Gastroesophageal sphincter (tissue), 4 donors: ENCODE results near the gene UNKL. TPM values are rescaled to one million over a fixed set of nuclear protein-coding genes. Genes with fewer than 3 reads are reported as not detected.

Experiments used
- ATAC-seq: fragments of 150-250 bp; one replicate; pipeline ENCODE4 v1.9.1; 2016; ENCODE audit warnings: mild to moderate bottlenecking, moderate library complexity
- H3K27ac ChIP-seq, 4 donors: fragments of 200-600 bp; sonication (generic) in 3 of 4; 1 replicate in 3 of 4; 2 replicates in 1 of 4; pipeline ENCODE4 v1.5.1; 2016 to 2019
- H3K27me3 ChIP-seq: fragments of 200-600 bp; sonication (generic); one replicate; pipeline ENCODE4 v1.5.1; 2019
- H3K36me3 ChIP-seq, 2 donors: fragments of 200-600 bp; sonication (generic); one replicate each; pipeline ENCODE4 v1.5.1; 2019; ENCODE audit warnings: control low read depth in 1 of 2
- H3K4me1 ChIP-seq, 3 donors: fragments of 200-600 bp; sonication (generic); 1 replicate in 2 of 3; 2 replicates in 1 of 3; pipeline ENCODE4 v1.5.1; 2016 to 2019; ENCODE audit warnings: control low read depth in 2 of 3
- H3K4me3 ChIP-seq, 2 donors: fragments of 200-600 bp; sonication (generic); one replicate each; pipeline ENCODE4 v1.5.1; 2019; ENCODE audit warnings: mild to moderate bottlenecking in 1 of 2, moderate library complexity in 1 of 2
- H3K9me3 ChIP-seq, 3 donors: fragments of 200-600 bp; sonication (generic); one replicate each; pipeline ENCODE4 v1.5.1; 2017 to 2019; ENCODE audit warnings: control low read depth in 2 of 3
- CTCF ChIP-seq, 4 experiments: fragments of 200-600 bp in 2 of 4; fragments of 450-650 bp in 2 of 4; sonication (generic) in 1 of 4; IDR thresholded peaks; one replicate each; pipeline ENCODE4 v1.5.1; 2017 to 2019; ENCODE audit warnings: antibody characterized with exemption in 4 of 4, mild to moderate bottlenecking in 2 of 4, moderate library complexity in 2 of 4
- EP300 ChIP-seq: sonication (generic); formaldehyde crosslinking; IDR thresholded peaks from one replicate; pipeline ENCODE4 v1.6.1; 2017; ENCODE audit warnings: antibody characterized with exemption, mild to moderate bottlenecking
- POLR2A ChIP-seq, 2 donors: fragments of 450-650 bp; IDR thresholded peaks; one replicate each; pipeline ENCODE4 v1.6.1; 2017; ENCODE audit warnings: antibody characterized with exemption in 2 of 2, mild to moderate bottlenecking in 2 of 2, moderate library complexity in 1 of 2
- POLR2AphosphoS5 ChIP-seq: sonication (generic); formaldehyde crosslinking; IDR thresholded peaks from one replicate; pipeline ENCODE4 v1.6.1; 2017; ENCODE audit warnings: antibody characterized with exemption
- WGBS, 2 donors: methylation state at CpG; one replicate each; pipeline ENCODE4 v1.1.5; 2018; ENCODE audit warnings: low coverage in 1 of 2; 5-methylcytosine and 5-hydroxymethylcytosine counted together
- total RNA-seq, 4 donors: library from RNA; depleted of rRNA; stranded (reverse); fragments of >200 nt; gene quantifications; one replicate each; pipeline ENCODE4 v1.1.0, GENCODE V29; 2016

UNKL gene
- total RNA-seq, 4 donors from 2014 or later, result 12.3 to 29.4 (median 16.4) TPM

GRCh38 chr16:1451702-1452392 lies 37.3 kb upstream of the UNKL start:
- H3K27me3 ChIP-seq, result no peaks in the 10 kb centered on the region
- peaks cover 0 to 100% of the 10 kb centered on the region in 2 donors for H3K36me3 ChIP-seq
- H3K4me1 ChIP-seq, result no peaks in the 10 kb centered on the region
- no peaks in the 10 kb centered on the region for H3K9me3 ChIP-seq
- H3K27ac ChIP-seq, result no peak overlapping the region
- ATAC-seq, result no peak
- TF ChIP-seq POLR2AphosphoS5 (no peak), CTCF (IDR thresholded peaks at IDR 0.05) (no peak), EP300 (no peak), POLR2A (IDR thresholded peaks at IDR 0.05) (no peak)
- 90 to 91% methylated on average over 7 to 10 of the region's 34 CpGs for WGBS, 2 donors
- H3K4me3 ChIP-seq, result no peak overlapping the region

DNA sequence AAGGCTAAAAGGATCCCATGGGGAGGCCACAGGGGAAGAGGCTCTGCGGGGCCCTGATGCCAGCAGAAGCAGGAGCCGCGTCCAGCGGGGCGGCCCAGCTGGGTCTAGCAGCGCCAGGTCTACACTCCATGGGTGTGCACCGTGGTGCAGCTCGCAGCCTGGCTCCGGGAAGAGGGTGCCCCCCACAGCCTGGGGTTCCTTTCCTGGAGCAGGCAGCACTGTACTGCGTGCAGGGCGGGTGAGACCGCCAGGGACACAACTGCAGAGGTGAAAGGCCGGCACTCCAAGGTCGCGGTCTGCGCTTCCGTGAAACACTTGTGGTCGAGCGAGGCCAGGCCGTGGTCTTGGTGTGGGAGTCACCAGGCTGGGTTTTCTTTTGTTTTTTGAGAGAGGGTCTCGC lies 36.3 kb upstream of the UNKL start:
- ATAC-seq, result no peak
- TF ChIP-seq POLR2A (IDR thresholded peaks at IDR 0.05), result no peak
- TF ChIP-seq EP300, result no peak
- no peak for TF ChIP-seq CTCF (IDR thresholded peaks at IDR 0.05)
- no peak for TF ChIP-seq POLR2AphosphoS5
- H3K4me3 ChIP-seq, result no peak overlapping the region
- H3K27me3 ChIP-seq, result no peaks in the 10 kb centered on the region
- no peaks in the 10 kb centered on the region for H3K9me3 ChIP-seq
- peaks cover 0 to 100% of the 10 kb centered on the region in 2 donors for H3K36me3 ChIP-seq
- no peaks in the 10 kb centered on the region for H3K4me1 ChIP-seq
- no peak overlapping the region for H3K27ac ChIP-seq
- 100% methylated on average over 1 of the region's 21 CpGs; no CpG with 5 or more reads in 1 of the 2 donors for WGBS, 2 donors

DNA sequence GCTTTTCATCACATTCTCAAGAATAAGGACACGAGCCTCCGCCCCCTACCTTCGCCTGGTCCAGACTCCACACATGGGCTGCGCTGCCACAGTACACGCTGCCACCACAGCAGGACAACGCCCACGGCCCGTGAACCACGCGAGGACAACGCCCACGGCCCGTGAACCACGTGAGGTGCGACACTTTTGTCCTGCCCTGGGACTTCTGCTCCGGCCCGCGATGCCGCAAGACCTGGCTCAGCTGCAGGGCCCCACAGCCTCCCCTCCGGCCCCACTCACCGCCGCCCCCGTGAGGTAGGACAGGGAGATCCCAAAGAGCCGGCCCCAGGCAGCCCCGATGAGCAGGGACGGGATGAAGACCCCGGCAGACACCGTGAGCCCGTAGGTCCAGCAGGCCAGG lies 35.7 kb upstream of the UNKL start:
- peaks cover 0 to 100% of the 10 kb centered on the region in 2 donors for H3K36me3 ChIP-seq
- TF ChIP-seq EP300 (no peak), POLR2A (IDR thresholded peaks at IDR 0.05) (no peak), POLR2AphosphoS5 (no peak), CTCF (IDR thresholded peaks at IDR 0.05) (no peak)
- no peak overlapping the region for H3K4me3 ChIP-seq
- H3K4me1 ChIP-seq, result no peaks in the 10 kb centered on the region
- H3K9me3 ChIP-seq, result no peaks in the 10 kb centered on the region
- H3K27ac ChIP-seq, result no peak overlapping the region
- WGBS, 2 donors, result 100% methylated on average over 3 of the region's 29 CpGs; no CpG with 5 or more reads in 1 of the 2 donors
- no peaks in the 10 kb centered on the region for H3K27me3 ChIP-seq
- no peak for ATAC-seq

DNA sequence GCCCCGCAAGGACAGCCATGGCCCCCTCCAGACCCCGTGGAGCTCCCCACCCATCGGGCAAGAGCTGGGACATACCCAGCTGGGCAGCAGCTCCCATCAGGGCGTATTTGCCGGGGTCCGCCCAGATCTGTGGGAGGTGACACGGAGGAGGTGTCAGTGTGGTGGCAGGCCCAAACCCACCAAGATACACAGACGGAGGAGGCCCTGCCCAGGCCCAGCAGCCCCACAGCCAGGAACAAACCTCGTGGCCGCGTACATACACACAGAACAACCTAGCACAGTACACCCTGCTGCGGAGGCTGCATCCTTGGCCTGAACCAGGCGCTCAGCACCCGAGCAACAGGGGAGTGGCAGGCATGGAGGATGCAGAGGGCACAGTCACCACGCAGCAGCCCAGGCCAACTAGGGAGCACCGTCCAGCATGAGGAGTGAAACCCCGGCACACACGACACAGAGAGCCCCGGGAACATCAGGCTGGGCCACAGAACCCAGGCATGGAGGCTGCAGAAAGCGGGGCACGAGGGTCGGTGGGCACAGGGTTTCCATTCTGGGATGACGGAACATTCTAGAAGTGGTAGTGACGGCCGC lies 34.8 kb upstream of the UNKL start:
- 100% methylated on average over 5 to 6 of the region's 25 CpGs for WGBS, 2 donors

More for the DNA sequence above, 34.8 kb upstream of the UNKL start:
- no peaks in the 10 kb centered on the region for H3K27me3 ChIP-seq
- TF ChIP-seq CTCF (IDR thresholded peaks at IDR 0.05) (no peak), POLR2AphosphoS5 (no peak), EP300 (no peak), POLR2A (IDR thresholded peaks at IDR 0.05) (no peak)
- H3K4me1 ChIP-seq, result no peaks in the 10 kb centered on the region
- no peak overlapping the region for H3K4me3 ChIP-seq
- ATAC-seq, result no peak
- peaks cover 0 to 97% of the 10 kb centered on the region in 2 donors for H3K36me3 ChIP-seq
- H3K27ac ChIP-seq, result no peak overlapping the region
- no peaks in the 10 kb centered on the region for H3K9me3 ChIP-seq
